Adrenal gland (tissue), 12 donors: ENCODE data around the gene ABL1. TPM values are rescaled to one million over a fixed set of nuclear protein-coding genes. Genes with fewer than 3 reads are reported as not detected.
"Not testable (repeated sequence)": the region's sequence is repeated elsewhere in the genome, so short reads cannot be mapped to it uniquely, and the experiment has no call there.

ENCODE experiments used
- DNase-seq, 7 donors: peaks; one replicate each; pipeline ENCODE4 v3.0.0-alpha.2; 2019 to 2020
- H3K27ac ChIP-seq, 5 donors: fragments of 200-600 bp; sonication (generic) in 4 of 5; 1 replicate in 3 of 5; 2 replicates in 2 of 5; pipeline versions ENCODE4 v1.5.1 to v1.8.0; 2016 to 2020; ENCODE audit warnings: mild to moderate bottlenecking in 1 of 5
- H3K27me3 ChIP-seq: fragments of 200-600 bp; 2 replicates; pipeline ENCODE4 v1.8.0; 2021
- H3K36me3 ChIP-seq, 2 donors: fragments of 200-600 bp; replicated peaks in 1 of 2; 1 replicate in 1 of 2; 2 replicates in 1 of 2; pipeline versions ENCODE4 v1.5.1 to v1.8.0; 2018 to 2022
- H3K4me1 ChIP-seq, 2 donors: fragments of 200-600 bp; replicated peaks in 1 of 2; 1 replicate in 1 of 2; 2 replicates in 1 of 2; pipeline versions ENCODE4 v1.5.1 to v1.8.0; 2018 to 2021
- H3K4me3 ChIP-seq, 4 donors: fragments of 200-600 bp; sonication (generic) in 3 of 4; one replicate each; pipeline ENCODE4 v1.5.1; 2016 to 2018
- H3K9me3 ChIP-seq, 3 donors: fragments of 200-600 bp; sonication (generic) in 1 of 3; replicated peaks in 1 of 3; 1 replicate in 2 of 3; 2 replicates in 1 of 3; pipeline versions ENCODE4 v1.5.1 to v1.8.0; 2016 to 2021
- CTCF ChIP-seq, 6 experiments: fragments of 450-650 bp in 4 of 6; fragments of 200-600 bp in 2 of 6; sonication (generic) in 1 of 6; IDR thresholded peaks; 1 replicate in 5 of 6; 2 replicates in 1 of 6; pipeline versions ENCODE4 v1.5.1 to v1.8.0; 2016 to 2021; ENCODE audit warnings: antibody characterized with exemption in 6 of 6, mild to moderate bottlenecking in 2 of 6, moderate library complexity in 1 of 6
- POLR2A ChIP-seq, 2 donors: fragments of 450-650 bp; IDR thresholded peaks; one replicate each; pipeline ENCODE4 v1.6.1; 2017; ENCODE audit warnings: antibody characterized with exemption in 2 of 2, mild to moderate bottlenecking in 2 of 2, moderate library complexity in 1 of 2
- WGBS, 4 donors: extraction: QIAGEN DNeasy Blood & Tissue Kit in 2 of 4; methylation state at CpG; one replicate each; pipeline versions ENCODE4 v1.1.5 to v1.1.7; 2013 to 2017; 5-methylcytosine and 5-hydroxymethylcytosine counted together
- intact Hi-C, 2 donors: fragments of 100-400 bp; cut with DNase I; formaldehyde crosslinking; loops; one replicate each; pipeline versions ENCODE4 v1.14.1 to v1.15.0; 2022 to 2023
- polyA plus RNA-seq, 3 donors: library from polyadenylated mRNA; stranded (reverse); fragments of 200-250 nt in 2 of 3; fragments of 350-450 nt in 1 of 3; fragmentation: Illumina TruSeq in 1 of 3; extraction: RNeasy Lipid Tissue Mini Kit (QIAGEN cat#74804) in 1 of 3; gene quantifications; one replicate each; pipeline ENCODE4 v1.2.3, GENCODE V29; 2013 to 2014
- total RNA-seq, 9 donors: library from RNA; depleted of rRNA in 4 of 9; stranded (reverse); fragments of >200 nt in 4 of 9; fragments of 120-200 nt in 1 of 9; fragmentation: NEBNext Ultra II Directional in 1 of 9; extraction: Animal tissue kit (Norgen Biotek cat#: 25700) in 1 of 9; gene quantifications; one replicate each; pipeline versions ENCODE4 v1.1.0 to v1.2.4, GENCODE V29; 2013 to 2023
- donor health status: healthy with polysubstance abuse.
- donor health status: Bipolar disorder and iron deficiency.
- donor health status: DM: yes; HTN: yes; CAD: no.
- donor health status: DM: no; HTN: no; CAD: no.
- donor health status: DM: no; HTN: no; CAD: no.
- donor health status: DM: yes; HTN: yes; CAD: no.

Gene ABL1
- total and polyA plus RNA-seq, 12 donors: 27.2 to 83.2 (median 45.7) TPM

GRCh38 chr9:130908146-130908877 lies 73.3 kb downstream of the ABL1 start:
- intact Hi-C loops: no loop called here
- Histone ChIP-seq H3K36me3 (no peaks in the 10 kb centered on the region), H3K4me3 (no peak overlapping the region), H3K27me3 (no peaks in the 10 kb centered on the region), H3K27ac (no peak overlapping the region), H3K4me1 (no peaks in the 10 kb centered on the region), H3K9me3 (no peaks in the 10 kb centered on the region)
- 77 to 83% (median 81%) methylated on average over 15 to 22 of the region's 22 CpGs for WGBS, 4 donors
- no peak for TF ChIP-seq CTCF (IDR thresholded peaks at IDR 0.05)
- no peak for DNase-seq

- no peak for TF ChIP-seq CTCF (IDR thresholded peaks at IDR 0.05)
- TF ChIP-seq POLR2A (IDR thresholded peaks at IDR 0.05): no peak
- Histone ChIP-seq H3K4me3 (no peak overlapping the region), H3K27me3 (no peaks in the 10 kb centered on the region), H3K36me3 (no peaks in the 10 kb centered on the region), H3K4me1 (no peaks in the 10 kb centered on the region), H3K27ac (no peak overlapping the region), H3K9me3 (no peaks in the 10 kb centered on the region)
- 82 to 94% (median 88%) methylated on average over 9 to 19 of the region's 19 CpGs for WGBS, 4 donors
- DNase-seq: no peak
- intact Hi-C loops: no loop called here
Measured at GRCh38 chr9:130908878-130909355, 73.9 kb downstream of the ABL1 start.

- intact Hi-C loops, H3K4me1 ChIP-seq, H3K36me3 ChIP-seq, H3K27ac ChIP-seq, DNase-seq, H3K4me3 ChIP-seq, H3K9me3 ChIP-seq, H3K27me3 ChIP-seq: not testable (repeated sequence)
- 94 to 100% (median 98%) methylated on average over 1 to 27 of the region's 27 CpGs for WGBS, 4 donors
Measured at GRCh38 chr9:130910041-130910440, 75.0 kb downstream of the ABL1 start.

- H3K27me3 ChIP-seq, DNase-seq, H3K27ac ChIP-seq, H3K4me3 ChIP-seq, H3K4me1 ChIP-seq, intact Hi-C loops, H3K9me3 ChIP-seq, H3K36me3 ChIP-seq: not testable (repeated sequence)
- 69 to 100% (median 74%) methylated on average over 1 of the region's 1 CpG; no CpG with 5 or more reads in 1 of the 4 donors for WGBS, 4 donors
Measured at GRCh38 chr9:130910670-130911069, 75.6 kb downstream of the ABL1 start.

GRCh38 chr9:130911254-130912049 lies 76.4 kb downstream of the ABL1 start:
- no peaks in the 10 kb centered on the region for H3K4me1 ChIP-seq
- 75 to 94% (median 93%) methylated on average over 4 to 26 of the region's 26 CpGs for WGBS, 4 donors
- no peaks in the 10 kb centered on the region for H3K9me3 ChIP-seq
- no peak for DNase-seq
- intact Hi-C loops: no loop called here
- H3K27ac ChIP-seq: no peak overlapping the region
- H3K4me3 ChIP-seq: no peak overlapping the region
- TF ChIP-seq CTCF (IDR thresholded peaks at IDR 0.05): no peak
- no peaks in the 10 kb centered on the region for H3K36me3 ChIP-seq
- no peaks in the 10 kb centered on the region for H3K27me3 ChIP-seq
